Esophagus muscularis mucosa (tissue), 4 donors: ENCODE measurements around the gene B4GALT5. TPM values are rescaled to one million over a fixed set of nuclear protein-coding genes. Genes with fewer than 3 reads are reported as not detected.

Experiments used
- DNase-seq: peaks from one replicate; pipeline ENCODE4 v3.0.0-alpha.2; 2017; ENCODE audit errors: extremely low spot score
- H3K27ac ChIP-seq, 4 donors: fragments of 200-600 bp; sonication (generic); replicated peaks in 1 of 4; 1 replicate in 3 of 4; 2 replicates in 1 of 4; pipeline ENCODE4 v1.5.1; 2016 to 2019; ENCODE audit warnings: mild to moderate bottlenecking in 1 of 4
- H3K27me3 ChIP-seq, 4 donors: fragments of 200-600 bp; sonication (generic); one replicate each; pipeline versions ENCODE4 v1.5.1 to v1.6.0; 2016 to 2019
- H3K36me3 ChIP-seq, 4 donors: fragments of 200-600 bp; sonication (generic); one replicate each; pipeline ENCODE4 v1.5.1; 2016 to 2019
- H3K4me1 ChIP-seq, 4 donors: fragments of 200-600 bp; sonication (generic); one replicate each; pipeline ENCODE4 v1.5.1; 2016 to 2019
- H3K4me3 ChIP-seq, 4 donors: fragments of 200-600 bp; sonication (generic); 1 replicate in 2 of 4; 2 replicates in 2 of 4; pipeline ENCODE4 v1.5.1; 2016 to 2019; ENCODE audit warnings: mild to moderate bottlenecking in 4 of 4, moderate library complexity in 1 of 4
- H3K9me3 ChIP-seq, 4 donors: fragments of 200-600 bp; sonication (generic); 1 replicate in 3 of 4; 2 replicates in 1 of 4; pipeline ENCODE4 v1.5.1; 2016 to 2019
- CTCF ChIP-seq, 3 experiments: fragments of 200-600 bp in 2 of 3; fragments of 450-650 bp in 1 of 3; sonication (generic) in 2 of 3; IDR thresholded peaks; one replicate each; pipeline ENCODE4 v1.5.1; 2017 to 2019; ENCODE audit warnings: antibody characterized with exemption in 3 of 3, mild to moderate bottlenecking in 2 of 3, moderate library complexity in 1 of 3
- EP300 ChIP-seq: sonication (generic); formaldehyde crosslinking; IDR thresholded peaks from one replicate; pipeline ENCODE4 v1.6.1; 2017; ENCODE audit warnings: antibody characterized with exemption
- POLR2A ChIP-seq: fragments of 450-650 bp; IDR thresholded peaks from one replicate; pipeline ENCODE4 v1.6.1; 2017; ENCODE audit warnings: antibody characterized with exemption, moderate library complexity, mild to moderate bottlenecking, low read depth
- POLR2AphosphoS5 ChIP-seq, 2 donors: sonication (generic); formaldehyde crosslinking; IDR thresholded peaks; one replicate each; pipeline ENCODE4 v1.6.1; 2017; ENCODE audit warnings: antibody characterized with exemption in 2 of 2
- WGBS: methylation state at CpG from one replicate; pipeline ENCODE4 v1.1.5; 2018; 5-methylcytosine and 5-hydroxymethylcytosine counted together
- intact Hi-C: fragments of 100-400 bp; cut with DNase I; formaldehyde crosslinking; loops from one replicate; pipeline ENCODE4 v1.15.1; 2023
- total RNA-seq, 4 donors: library from RNA; depleted of rRNA; stranded (reverse); fragments of >200 nt; gene quantifications; one replicate each; pipeline versions ENCODE4 v1.1.0 to v1.2.1, GENCODE V29; 2016

B4GALT5 gene
- total RNA-seq, 4 donors from 2014 or later: 23.3 to 51.2 (median 37.1) TPM

GRCh38 chr20:49610691-49611538, 102.8 kb downstream of the B4GALT5 start:
- Histone ChIP-seq H3K4me3 (peak overlapping the region; percentile 13 to 36 (median 30)), H3K4me1 (peaks cover 12 to 22% (median 17%) of the 10 kb centered on the region in 4 donors), H3K27ac (no peak overlapping the region), H3K9me3 (no peaks in the 10 kb centered on the region), H3K27me3 (peaks cover 0 to 16% (median 0%) of the 10 kb centered on the region in 4 donors), H3K36me3 (no peaks in the 10 kb centered on the region)
- intact Hi-C loops: loop anchor here (1.0 to 2.0 kb wide), 2 partner anchors 235 to 278 kb away; no protein-coding TSS in a partner anchor
- DNase-seq: no peak
- TF ChIP-seq POLR2AphosphoS5 (IDR thresholded peaks at IDR 0.05) (peak in 1 of 2 donors; percentile 34), CTCF (IDR thresholded peaks at IDR 0.05) (peak in 2 of 3 experiments; percentile 98 to 99), POLR2A (no peak)
- WGBS: 36% methylated on average over 15 of the region's 48 CpGs

GRCh38 chr20:49608752-49609670, 104.7 kb downstream of the B4GALT5 start:
- Histone ChIP-seq H3K4me3 (peak overlapping the region in 1 of 4 donors; percentile 14), H3K4me1 (peaks cover 12 to 37% (median 30%) of the 10 kb centered on the region in 4 donors), H3K27ac (no peak overlapping the region), H3K27me3 (peaks cover 0 to 16% (median 0%) of the 10 kb centered on the region in 4 donors), H3K9me3 (no peaks in the 10 kb centered on the region), H3K36me3 (no peaks in the 10 kb centered on the region)
- TF ChIP-seq EP300 (no peak), CTCF (IDR thresholded peaks at IDR 0.05) (peak; percentile 94 to 96 (median 95)), POLR2A (no peak), POLR2AphosphoS5 (IDR thresholded peaks at IDR 0.05) (peak in 1 of 2 donors; percentile 34)
- no peak for DNase-seq
- WGBS: 21% methylated on average over 4 of the region's 17 CpGs
- intact Hi-C loops: loop anchor here (2.0 to 10.0 kb wide), 2 partner anchors 68 to 274 kb away; no protein-coding TSS in a partner anchor

GRCh38 chr20:49607568-49607967, 106.1 kb downstream of the B4GALT5 start:
- TF ChIP-seq POLR2AphosphoS5 (IDR thresholded peaks at IDR 0.05) (no peak), CTCF (IDR thresholded peaks at IDR 0.05) (no peak), EP300 (no peak), POLR2A (no peak)

GRCh38 chr20:49603209-49603627, 110.5 kb downstream of the B4GALT5 start:
- 73% methylated on average over 11 of the region's 11 CpGs for WGBS
- TF ChIP-seq POLR2A (no peak), POLR2AphosphoS5 (IDR thresholded peaks at IDR 0.05) (no peak), EP300 (no peak), CTCF (IDR thresholded peaks at IDR 0.05) (peak in 1 of 3 experiments; percentile 18)
- H3K9me3 ChIP-seq: no peaks in the 10 kb centered on the region
- peaks cover 0 to 26% (median 16%) of the 10 kb centered on the region in 4 donors for H3K4me1 ChIP-seq
- peaks cover 0 to 6% (median 0%) of the 10 kb centered on the region in 4 donors for H3K27me3 ChIP-seq
- H3K27ac ChIP-seq: peak overlapping the region in 1 of 4 donors; percentile 25
- H3K36me3 ChIP-seq: no peaks in the 10 kb centered on the region
- H3K4me3 ChIP-seq: no peak overlapping the region
- intact Hi-C loops: loop anchor here (10.0 kb wide), 1 partner anchor 268 kb away; no protein-coding TSS in a partner anchor
- DNase-seq: no peak

More at GRCh38 chr20:49607568-49607967, 106.1 kb downstream of the B4GALT5 start:
- no peak for DNase-seq
- peaks cover 12 to 44% (median 32%) of the 10 kb centered on the region in 4 donors for H3K4me1 ChIP-seq
- H3K27ac ChIP-seq: no peak overlapping the region
- 92% methylated on average over 1 of the region's 1 CpG for WGBS
- peaks cover 0 to 16% (median 0%) of the 10 kb centered on the region in 4 donors for H3K27me3 ChIP-seq
- no peaks in the 10 kb centered on the region for H3K9me3 ChIP-seq
- H3K4me3 ChIP-seq: no peak overlapping the region
- intact Hi-C loops: loop anchor here (10.0 kb wide), 1 partner anchor 273 kb away; no protein-coding TSS in a partner anchor
- H3K36me3 ChIP-seq: no peaks in the 10 kb centered on the region
